Ovary (tissue), 3 donors: ENCODE results near the gene KIF6.

Experiments used
- POLR2A ChIP-seq: fragments of 450-650 bp; IDR thresholded peaks from one replicate; pipeline ENCODE4 v1.6.1; 2017; ENCODE audit warnings: antibody characterized with exemption, mild to moderate bottlenecking, moderate library complexity
- TF ChIP-seq, protein P1 (sequence below), 3 donors: fragments of 450-650 bp in 2 of 3; fragments of 200-600 bp in 1 of 3; IDR thresholded peaks; one replicate each; pipeline versions ENCODE4 v1.5.1 to v1.8.0; 2016 to 2022; ENCODE audit warnings: antibody characterized with exemption in 3 of 3, mild to moderate bottlenecking in 1 of 3
- donor health status: DM: no; HTN: no; CAD: no.

DNA sequence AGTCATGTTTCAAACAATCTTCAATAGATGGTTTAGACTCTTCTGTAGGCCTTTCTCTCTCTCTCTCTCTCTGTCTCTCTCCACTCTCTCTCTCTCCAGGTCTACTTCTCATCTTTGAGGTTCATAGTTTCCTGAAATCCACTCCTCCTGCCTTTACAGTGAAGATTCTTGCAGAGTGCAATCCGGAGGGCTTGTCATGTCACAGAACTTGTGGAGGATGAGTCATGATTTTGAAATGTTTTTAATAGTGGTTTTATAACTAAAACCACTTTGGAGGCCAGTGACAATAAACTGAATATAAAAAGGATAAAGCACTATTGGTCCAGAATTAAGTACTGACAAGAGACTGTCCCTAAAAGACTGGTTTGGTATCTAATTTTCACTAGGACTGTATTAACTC is 156.3 kb downstream of the KIF6 start:
- TF ChIP-seq, protein P1, sequence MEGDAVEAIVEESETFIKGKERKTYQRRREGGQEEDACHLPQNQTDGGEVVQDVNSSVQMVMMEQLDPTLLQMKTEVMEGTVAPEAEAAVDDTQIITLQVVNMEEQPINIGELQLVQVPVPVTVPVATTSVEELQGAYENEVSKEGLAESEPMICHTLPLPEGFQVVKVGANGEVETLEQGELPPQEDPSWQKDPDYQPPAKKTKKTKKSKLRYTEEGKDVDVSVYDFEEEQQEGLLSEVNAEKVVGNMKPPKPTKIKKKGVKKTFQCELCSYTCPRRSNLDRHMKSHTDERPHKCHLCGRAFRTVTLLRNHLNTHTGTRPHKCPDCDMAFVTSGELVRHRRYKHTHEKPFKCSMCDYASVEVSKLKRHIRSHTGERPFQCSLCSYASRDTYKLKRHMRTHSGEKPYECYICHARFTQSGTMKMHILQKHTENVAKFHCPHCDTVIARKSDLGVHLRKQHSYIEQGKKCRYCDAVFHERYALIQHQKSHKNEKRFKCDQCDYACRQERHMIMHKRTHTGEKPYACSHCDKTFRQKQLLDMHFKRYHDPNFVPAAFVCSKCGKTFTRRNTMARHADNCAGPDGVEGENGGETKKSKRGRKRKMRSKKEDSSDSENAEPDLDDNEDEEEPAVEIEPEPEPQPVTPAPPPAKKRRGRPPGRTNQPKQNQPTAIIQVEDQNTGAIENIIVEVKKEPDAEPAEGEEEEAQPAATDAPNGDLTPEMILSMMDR (IDR thresholded peaks at IDR 0.05): no peak
- no peak for TF ChIP-seq POLR2A
